ENCODE data around the gene SIAH1. TPM values are rescaled to one million over a fixed set of nuclear protein-coding genes. Genes with fewer than 3 reads are reported as not detected.

Gene SIAH1
- total and polyA plus RNA-seq, 12 donors = 9.9 to 27.5 (median 17.6) TPM

- 69 to 82% (median 76%) methylated on average over 2 of the region's 2 CpGs for WGBS, 4 donors
- no peaks in the 10 kb centered on the region for H3K27me3 ChIP-seq
Measured at GRCh38 chr16:48413272-48413671, 28.1 kb upstream of the SIAH1 start.

GRCh38 chr16:48409839-48410632 is 24.8 kb upstream of the SIAH1 start:
- no peaks in the 10 kb centered on the region for H3K27me3 ChIP-seq
- peak; percentile 70 to 90 (median 85) for DNase-seq
- H3K36me3 ChIP-seq (replicated peaks in 1 of 2) = no peaks in the 10 kb centered on the region
- H3K4me1 ChIP-seq (replicated peaks in 1 of 2) = peaks cover 13 to 19% of the 10 kb centered on the region in 2 donors
- TF ChIP-seq CTCF (IDR thresholded peaks at IDR 0.05) (no peak), POLR2A (IDR thresholded peaks at IDR 0.05) (peak in 1 of 2 donors; percentile 29)
- WGBS, 4 donors = 51 to 63% (median 57%) methylated on average over 11 to 12 of the region's 12 CpGs
- no peaks in the 10 kb centered on the region for H3K9me3 ChIP-seq (replicated peaks in 1 of 3)
- peak overlapping the region in 4 of 5 donors; percentile 20 to 79 (median 68) for H3K27ac ChIP-seq
- intact Hi-C loops (cut with DNase I) = no loop called here
- H3K4me3 ChIP-seq = no peak overlapping the region

More at GRCh38 chr16:48413272-48413671, 28.1 kb upstream of the SIAH1 start:
- Histone ChIP-seq H3K4me1 (replicated peaks in 1 of 2) (peaks cover 13 to 19% of the 10 kb centered on the region in 2 donors), H3K36me3 (replicated peaks in 1 of 2) (no peaks in the 10 kb centered on the region), H3K27ac (no peak overlapping the region), H3K9me3 (replicated peaks in 1 of 3) (no peaks in the 10 kb centered on the region), H3K4me3 (no peak overlapping the region)
- intact Hi-C loops (cut with DNase I) = no loop called here
- DNase-seq = no peak
- TF ChIP-seq POLR2A (IDR thresholded peaks at IDR 0.05) = no peak
- TF ChIP-seq CTCF (IDR thresholded peaks at IDR 0.05) = no peak

GRCh38 chr16:48408688-48409087 is 23.5 kb upstream of the SIAH1 start:
- Histone ChIP-seq H3K4me3 (no peak overlapping the region), H3K27ac (no peak overlapping the region), H3K9me3 (replicated peaks in 1 of 3) (no peaks in the 10 kb centered on the region), H3K4me1 (replicated peaks in 1 of 2) (peaks cover 13 to 19% of the 10 kb centered on the region in 2 donors), H3K36me3 (replicated peaks in 1 of 2) (no peaks in the 10 kb centered on the region), H3K27me3 (no peaks in the 10 kb centered on the region)
- DNase-seq = peak; percentile 51 to 77 (median 66)
- intact Hi-C loops (cut with DNase I) = no loop called here
- TF ChIP-seq POLR2A (IDR thresholded peaks at IDR 0.05) (no peak), CTCF (IDR thresholded peaks at IDR 0.05) (no peak)
- WGBS, 4 donors = 87 to 99% (median 95%) methylated on average over 7 of the region's 7 CpGs

GRCh38 chr16:48405907-48406306 is 20.7 kb upstream of the SIAH1 start:
- Histone ChIP-seq H3K36me3 (replicated peaks in 1 of 2) (no peaks in the 10 kb centered on the region), H3K4me3 (no peak overlapping the region), H3K27me3 (no peaks in the 10 kb centered on the region), H3K4me1 (replicated peaks in 1 of 2) (peaks cover 13 to 19% of the 10 kb centered on the region in 2 donors), H3K9me3 (replicated peaks in 1 of 3) (no peaks in the 10 kb centered on the region), H3K27ac (no peak overlapping the region)
- DNase-seq = no peak
- TF ChIP-seq CTCF (IDR thresholded peaks at IDR 0.05) (no peak), POLR2A (IDR thresholded peaks at IDR 0.05) (no peak)
- 88 to 91% (median 89%) methylated on average over 4 of the region's 4 CpGs for WGBS, 4 donors
- intact Hi-C loops (cut with DNase I) = no loop called here

Data from adrenal gland (tissue), 12 donors.